GM19025 (cell line): ENCODE data around the gene DDOST.

ENCODE experiments used
- ATAC-seq: cut with Tn5 transposase; IDR thresholded peaks from one replicate; pipeline ENCODE4 v1.9.1; 2021; ENCODE audit warnings: mild to moderate bottlenecking, low read depth, moderate library complexity; ENCODE audit not compliant: unreplicated experiment

Gene DDOST

DNA sequence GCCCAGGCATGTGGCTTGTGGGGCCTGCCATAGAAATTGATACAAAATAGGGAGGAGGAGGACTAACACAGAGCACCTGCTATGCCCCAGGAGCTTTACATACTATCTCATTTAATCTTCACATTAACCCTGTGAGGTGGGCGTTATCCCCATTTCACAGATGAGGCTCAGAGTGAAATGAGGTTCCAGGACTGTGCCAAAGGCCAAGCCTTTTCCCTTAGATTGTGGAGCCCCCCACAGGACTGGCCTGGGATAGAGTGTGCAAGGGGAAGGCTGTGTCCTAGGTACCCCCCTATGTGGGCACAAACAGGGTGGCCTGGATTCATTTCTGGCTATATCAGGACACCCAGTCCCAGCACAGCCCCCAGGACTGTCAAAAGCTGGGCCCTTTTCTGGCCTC, 2.2 kb upstream of the DDOST start:
- ATAC-seq: no peak

DNA sequence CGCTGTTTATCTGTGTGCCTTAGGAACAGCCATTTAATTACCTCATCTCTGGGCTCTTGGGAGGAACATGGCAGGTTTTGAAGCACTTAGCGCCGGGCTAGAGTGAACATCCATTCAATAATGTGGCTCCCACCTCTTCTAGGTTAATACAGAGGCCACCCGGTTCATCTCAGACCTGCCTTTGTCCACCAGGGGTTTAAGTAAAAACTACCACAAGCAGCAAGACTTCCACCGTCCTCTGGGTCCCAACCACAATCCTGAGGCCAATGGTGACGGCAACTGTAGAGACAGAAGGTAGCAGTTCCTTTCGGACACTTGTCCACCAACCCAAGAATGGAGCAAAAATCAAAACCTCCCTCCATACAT, 924 bp upstream of the DDOST start:
- no peak for ATAC-seq

DNA sequence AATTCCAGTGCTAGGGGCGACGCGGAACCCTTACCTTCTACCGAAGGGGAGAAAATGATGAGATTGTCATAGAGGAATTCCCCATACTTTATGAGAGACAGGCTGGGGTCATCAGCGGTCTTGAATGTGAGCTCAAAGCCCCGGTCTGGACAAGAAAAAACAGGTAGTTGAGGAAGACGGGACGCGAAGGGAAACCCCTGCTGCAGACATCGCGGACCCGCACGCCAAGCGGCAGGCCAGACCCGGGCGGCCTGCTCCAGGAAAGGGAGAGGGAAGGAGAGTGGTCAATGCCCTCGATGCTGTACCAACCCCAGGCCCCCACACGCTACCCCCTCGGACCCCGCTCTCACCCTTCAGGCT, 342 bp downstream of the DDOST start:
- no peak for ATAC-seq

DNA sequence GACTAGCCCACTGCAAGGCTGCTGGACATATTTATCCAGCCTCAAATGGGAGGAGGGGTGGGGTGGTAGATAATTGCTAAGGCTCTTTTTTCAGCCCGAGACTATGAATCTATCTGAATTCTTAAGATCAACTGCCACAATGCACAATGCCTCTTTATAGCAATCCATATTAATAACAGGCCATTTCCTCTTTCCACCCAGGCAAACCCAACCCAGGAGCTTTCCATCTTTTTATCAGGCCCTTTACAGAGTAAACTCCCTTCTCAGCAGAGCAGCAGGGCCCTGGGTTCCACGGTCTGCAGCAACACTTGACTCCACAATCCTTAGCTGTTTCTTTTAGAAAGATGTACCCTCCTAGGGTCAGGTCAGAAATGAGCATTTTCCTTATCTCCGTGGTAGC, 806 bp downstream of the DDOST start:
- ATAC-seq: no peak

DNA sequence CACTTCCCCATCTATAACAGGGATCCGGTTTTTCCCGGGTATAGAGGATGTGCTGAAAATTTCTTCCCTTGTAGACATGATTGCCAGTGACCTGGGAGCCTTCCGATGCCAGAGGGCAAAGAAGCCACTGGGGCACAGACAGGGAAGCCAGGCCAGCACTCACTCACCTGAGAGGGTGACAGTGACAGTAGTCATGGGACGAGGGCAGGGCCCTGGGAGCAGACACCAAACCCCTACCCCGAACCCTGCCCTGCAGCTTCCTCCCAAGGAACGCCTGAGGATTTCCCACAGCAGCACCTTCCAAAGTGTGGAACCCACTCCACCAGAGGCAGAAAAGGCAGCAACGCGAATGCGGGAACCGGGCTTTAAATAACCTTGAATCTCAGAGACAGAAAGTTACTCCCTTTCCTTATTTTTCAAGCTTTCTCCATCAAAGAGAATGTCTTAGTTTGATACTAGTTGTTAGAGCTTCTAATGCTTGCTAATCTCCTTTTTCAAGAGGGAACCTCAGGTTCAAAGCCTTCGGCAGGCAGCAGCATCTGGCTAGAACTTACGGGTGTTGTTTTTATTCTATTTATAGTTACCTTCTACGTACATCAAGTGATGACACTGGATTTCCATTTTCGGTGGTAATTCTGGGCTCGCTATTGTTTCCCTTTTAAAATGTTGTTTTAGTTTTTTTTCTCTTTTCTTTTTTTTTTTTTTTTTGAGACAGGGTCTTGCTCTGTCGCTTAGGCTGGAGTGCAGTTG, 2.8 kb downstream of the DDOST start:
- no peak for ATAC-seq

DNA sequence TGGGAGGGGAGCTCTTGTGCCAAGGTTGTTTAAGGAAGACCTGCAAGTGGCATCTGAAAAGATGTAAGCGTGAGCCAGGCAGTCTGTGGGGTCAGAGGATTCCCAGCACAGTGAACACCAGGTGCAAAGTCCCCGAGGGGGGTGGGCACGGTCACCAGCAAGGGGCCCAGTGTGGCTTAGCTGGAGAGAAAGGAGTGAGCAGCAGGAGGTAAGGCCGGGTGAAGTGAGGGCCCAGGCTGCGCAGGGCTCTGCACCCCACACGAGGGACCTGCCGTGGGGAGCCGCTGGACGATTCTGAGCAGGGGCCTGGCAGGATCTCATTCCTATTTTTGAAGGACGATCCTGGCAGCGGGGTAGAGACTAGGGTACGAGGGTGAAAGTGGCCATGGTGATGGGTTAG, 4.1 kb downstream of the DDOST start:
- ATAC-seq: no peak

DNA sequence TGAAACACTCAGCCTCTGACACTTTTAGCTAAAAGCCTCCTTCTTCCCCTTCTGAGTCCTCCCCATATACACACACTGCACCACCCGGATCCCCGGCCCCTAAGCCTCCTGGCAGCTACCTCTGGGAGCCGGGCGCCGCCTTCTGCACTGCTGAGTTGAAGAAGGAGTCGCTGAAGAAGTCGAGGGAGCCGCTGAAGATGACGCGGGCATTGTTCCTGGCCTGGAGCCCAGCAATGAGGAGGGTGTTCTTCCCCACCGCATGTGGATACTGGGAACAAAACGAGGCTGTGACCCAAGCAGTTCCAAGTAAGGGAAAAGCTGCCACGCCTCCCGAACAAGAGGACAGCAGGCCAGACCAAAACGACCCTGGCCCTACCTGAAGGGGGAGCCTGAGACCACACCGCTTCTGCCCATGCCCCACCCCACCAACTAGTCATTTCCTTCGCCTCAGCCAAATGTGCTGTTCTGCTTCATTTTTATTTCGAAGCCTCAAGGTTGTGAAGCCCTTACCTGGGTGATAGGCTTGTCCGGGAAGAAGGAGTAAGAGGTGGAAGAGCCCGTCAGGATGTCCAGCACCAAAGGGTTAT, 7.0 kb downstream of the DDOST start:
- no peak for ATAC-seq

DNA sequence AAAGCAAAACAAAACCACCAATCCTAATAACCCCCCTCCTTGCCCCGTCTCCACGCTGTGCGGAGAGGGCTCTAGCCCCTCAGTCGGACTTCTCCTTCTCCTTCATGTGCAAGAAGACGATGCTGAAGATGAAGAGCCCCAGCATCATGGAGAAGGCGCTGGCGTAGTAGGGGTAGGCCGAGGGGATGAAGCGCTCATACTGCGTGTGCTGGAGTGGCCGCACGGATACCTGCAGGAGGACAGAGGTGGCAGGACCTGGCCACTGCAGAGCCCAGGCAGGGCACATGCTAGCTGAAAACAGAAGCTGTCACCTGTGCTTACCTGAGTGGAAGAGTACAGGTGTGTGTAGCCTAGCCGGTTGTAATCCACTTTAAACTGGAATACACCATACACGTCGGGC, 8.9 kb downstream of the DDOST start:
- ATAC-seq: no peak

DNA sequence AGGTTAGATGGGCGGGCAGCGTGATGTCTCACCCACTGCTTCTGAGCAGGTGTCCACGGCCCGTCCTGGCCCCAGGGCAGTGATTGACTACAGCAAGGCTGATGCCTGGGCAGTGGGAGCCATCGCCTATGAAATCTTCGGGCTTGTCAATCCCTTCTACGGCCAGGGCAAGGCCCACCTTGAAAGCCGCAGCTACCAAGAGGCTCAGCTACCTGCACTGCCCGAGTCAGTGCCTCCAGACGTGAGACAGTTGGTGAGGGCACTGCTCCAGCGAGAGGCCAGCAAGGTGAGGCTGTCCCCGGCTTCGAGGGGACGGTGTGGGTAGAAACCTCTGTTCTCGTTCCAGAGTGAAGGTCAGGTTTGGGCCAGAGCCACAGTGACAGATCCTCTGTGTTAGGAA, 12.2 kb downstream of the DDOST start:
- no peak for ATAC-seq

DNA sequence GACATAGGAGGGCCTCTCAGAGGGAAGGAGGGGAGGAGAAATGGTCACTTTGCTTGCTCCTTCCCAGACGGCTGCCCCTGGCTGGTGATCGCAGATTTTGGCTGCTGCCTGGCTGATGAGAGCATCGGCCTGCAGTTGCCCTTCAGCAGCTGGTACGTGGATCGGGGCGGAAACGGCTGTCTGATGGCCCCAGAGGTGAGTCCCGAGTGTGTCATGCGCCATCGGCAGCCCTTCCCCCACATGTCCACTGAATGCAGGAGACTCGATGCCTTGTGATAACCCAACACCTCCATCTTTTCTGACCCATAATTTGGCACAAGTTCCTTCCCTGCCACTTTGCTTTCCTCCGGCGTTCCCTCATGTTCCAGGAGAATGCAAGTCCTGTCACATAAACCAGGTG, 12.7 kb downstream of the DDOST start:
- ATAC-seq: no peak

DNA sequence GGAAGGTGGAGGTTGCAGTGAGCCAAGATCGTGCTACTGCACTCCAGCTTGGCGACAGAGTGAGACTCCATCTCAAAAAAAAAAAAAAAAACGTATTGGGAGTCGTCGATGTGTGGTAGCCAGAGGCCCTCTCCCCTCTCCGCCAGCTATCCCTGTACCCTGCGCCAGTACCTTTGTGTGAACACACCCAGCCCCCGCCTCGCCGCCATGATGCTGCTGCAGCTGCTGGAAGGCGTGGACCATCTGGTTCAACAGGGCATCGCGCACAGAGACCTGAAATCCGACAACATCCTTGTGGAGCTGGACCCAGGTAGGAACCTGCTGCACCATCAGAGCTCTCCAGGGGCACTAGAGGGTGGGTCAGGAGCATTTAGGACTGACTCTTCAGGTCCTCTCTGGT, 15.8 kb downstream of the DDOST start:
- ATAC-seq: no peak

DNA sequence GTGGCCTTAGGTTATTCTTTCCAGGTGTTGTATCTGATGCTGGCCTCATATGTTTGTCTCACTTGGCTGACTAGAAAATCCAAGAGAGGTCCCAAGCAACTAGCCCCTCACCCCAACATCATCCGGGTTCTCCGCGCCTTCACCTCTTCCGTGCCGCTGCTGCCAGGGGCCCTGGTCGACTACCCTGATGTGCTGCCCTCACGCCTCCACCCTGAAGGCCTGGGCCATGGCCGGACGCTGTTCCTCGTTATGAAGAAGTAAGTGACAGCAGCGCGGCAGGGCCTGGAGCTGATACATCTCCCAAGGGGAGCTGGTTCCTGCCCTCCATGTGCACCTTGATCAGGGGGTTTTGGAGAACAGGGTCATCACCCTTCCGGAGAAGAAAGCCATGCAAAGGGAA, 16.8 kb downstream of the DDOST start:
- ATAC-seq: no peak

DNA sequence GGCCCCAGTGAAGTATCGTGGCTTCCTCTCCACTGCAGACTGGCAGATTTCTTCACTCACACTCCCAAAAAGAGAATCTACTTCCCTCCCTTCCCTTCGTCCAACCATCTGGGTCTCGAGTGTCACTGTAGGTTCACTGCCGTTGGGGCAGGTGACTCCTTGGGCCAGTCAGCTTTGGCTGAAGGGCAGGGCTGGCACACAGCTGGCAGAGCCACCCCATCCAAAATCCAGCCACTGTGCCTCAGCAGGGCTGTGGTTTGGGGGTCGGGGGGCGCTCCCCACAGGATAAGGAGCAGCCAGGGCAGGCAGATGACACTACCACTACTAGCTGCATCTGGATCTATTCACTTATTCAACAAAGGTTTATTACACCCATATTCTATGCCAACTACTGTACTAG, 18.1 kb downstream of the DDOST start:
- ATAC-seq: no peak

DNA sequence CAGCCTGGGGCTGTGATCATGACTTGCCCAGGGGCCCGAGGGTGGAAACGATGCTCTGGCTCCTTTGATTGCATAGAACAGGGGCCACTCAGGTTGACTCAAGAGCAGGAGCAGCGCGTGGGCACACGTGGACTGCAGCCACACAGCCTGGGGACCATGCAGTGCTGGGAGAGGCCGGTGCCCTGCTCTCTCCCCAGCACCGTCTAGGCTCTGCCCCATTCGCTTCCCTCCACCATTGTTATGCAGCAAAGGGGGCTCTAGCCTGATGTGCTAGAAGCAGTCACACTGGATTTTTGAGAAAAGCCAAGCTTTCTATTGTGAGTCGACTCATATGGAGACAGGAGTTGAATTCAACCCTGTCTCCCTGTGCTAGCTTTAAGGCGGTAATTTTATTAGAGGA, 19.2 kb downstream of the DDOST start:
- no peak for ATAC-seq

DNA sequence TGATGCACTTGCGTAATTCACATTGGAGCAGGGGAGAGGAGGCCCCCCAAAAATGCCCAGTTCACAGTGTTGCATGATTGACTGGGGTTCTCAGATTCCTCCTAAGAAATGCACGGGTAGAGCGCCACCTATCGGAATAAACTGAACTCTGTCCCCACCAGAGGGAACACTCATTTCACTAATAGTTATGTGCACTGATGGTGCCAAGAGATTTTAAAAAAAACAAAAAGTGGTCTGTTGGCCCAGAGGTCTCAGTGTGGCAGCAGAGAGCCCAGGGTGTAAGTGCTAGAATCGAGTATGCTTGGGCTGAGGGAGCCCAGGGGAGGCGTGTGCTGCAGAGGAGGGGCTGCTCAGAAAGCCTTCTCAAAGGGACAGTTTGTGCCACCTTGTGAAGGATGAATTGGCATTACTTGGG, 21.0 kb downstream of the DDOST start:
- ATAC-seq: no peak

DNA sequence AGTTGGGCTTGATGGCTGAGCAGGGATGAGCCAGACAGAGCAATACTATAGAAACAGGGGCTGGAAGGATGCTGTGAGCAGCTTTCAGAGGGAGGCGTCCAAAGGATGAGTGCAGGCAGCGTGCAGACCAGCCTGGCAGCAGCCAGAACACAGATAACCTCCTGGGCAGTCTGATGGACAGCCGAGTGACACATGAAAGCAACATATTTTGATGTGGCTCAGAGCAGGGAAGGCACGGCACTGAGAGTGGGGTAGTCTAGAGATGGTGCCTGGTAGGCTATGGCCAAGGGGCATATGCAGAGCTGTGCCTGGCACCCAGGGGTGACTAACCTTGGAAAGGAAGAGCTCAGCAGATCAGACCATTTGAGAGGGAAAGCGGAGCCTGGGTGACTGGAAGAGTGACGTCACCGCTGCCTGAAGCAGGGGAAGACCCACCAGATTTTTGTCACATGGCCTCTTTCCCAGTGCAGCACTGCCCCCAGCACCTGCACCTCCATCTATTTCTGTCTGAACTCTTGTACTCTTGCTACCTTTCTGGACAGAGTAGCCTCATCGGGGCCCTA, 24.3 kb downstream of the DDOST start:
- no peak for ATAC-seq

DNA sequence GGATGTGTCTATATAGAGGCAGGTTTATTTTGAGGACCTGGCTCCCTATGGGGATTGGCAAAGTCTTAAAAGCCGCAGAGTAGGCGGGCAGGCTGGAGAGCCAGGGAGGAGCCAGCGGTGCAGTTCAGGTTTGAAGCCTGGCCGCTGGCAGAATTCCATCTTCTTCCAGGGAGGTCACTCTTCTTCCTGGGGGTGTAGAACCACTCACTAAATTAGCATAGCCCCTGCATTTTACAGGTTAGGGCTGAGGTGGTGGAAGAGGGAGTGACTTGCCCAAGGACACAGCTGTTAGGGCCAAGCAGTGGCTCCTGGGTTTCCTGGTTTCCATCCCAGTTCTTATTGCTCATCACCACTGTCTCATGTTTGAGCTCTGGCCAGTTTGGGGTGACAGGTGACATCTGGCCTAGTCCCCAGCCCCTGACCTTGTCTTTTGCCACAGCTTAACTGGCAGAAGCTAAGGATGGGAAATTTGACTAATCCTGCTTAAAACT, 26.5 kb downstream of the DDOST start:
- no peak for ATAC-seq

DNA sequence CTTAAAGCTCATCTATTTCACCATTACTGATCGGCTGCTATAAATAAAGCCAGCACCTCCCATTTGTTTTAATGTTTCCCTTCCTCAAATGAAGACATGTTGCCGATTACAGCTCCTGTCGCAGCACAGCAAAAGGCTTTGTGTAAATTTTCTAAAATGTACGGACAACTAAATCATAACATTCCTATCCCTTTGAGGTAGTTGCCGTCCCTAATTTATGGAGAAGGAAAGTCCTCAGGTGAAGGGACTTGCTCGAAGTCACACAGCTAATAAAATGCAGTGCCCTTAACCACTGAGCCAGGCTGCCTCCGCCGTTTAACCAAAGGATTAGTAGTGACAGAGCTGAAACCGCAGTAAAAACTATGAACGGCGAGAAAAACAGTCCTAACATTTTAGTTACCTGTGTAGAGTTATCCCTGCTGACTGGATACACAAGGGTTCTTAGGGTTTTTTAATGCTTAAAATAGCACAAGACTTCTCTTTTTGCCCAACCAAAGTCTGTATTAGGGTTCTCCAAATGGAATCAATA, 27.0 kb downstream of the DDOST start:
- no peak for ATAC-seq

DNA sequence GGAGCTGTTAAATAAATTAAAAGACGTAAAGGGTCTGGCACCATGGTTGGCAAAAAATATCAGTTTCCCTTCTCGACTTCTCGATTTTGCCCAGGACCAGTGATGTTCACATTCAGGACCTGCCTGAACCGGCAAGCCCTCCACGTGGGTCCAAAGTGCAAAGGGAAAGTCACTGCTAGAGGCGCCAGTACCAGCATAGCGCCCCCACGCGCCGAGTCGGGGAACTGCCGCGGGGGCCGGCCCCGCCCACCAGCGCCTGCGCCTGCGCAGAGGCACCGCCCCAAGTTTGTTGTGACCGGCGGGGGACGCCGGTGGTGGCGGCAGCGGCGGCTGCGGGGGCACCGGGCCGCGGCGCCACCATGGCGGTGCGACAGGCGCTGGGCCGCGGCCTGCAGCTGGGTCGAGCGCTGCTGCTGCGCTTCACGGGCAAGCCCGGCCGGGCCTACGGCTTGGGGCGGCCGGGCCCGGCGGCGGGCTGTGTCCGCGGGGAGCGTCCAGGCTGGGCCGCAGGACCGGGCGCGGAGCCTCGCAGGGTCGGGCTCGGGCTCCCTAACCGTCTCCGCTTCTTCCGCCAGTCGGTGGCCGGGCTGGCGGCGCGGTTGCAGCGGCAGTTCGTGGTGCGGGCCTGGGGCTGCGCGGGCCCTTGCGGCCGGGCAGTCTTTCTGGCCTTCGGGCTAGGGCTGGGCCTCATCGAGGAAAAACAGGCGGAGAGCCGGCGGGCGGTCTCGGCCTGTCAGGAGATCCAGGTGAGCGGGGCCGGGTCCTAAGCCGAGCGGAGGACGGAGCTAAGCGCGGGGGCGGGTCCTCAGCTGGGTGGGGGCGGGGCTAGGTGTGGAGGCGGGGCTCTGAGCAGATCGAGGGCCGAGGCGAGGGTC, 27.7 kb downstream of the DDOST start, which contains the start of gene PINK1:
PINK1 (plus strand) TSS at position 269 of the 875 bp plus-strand sequence; CDS start at position 360, 91 bp downstream.
- peak; percentile 45 for ATAC-seq

DNA sequence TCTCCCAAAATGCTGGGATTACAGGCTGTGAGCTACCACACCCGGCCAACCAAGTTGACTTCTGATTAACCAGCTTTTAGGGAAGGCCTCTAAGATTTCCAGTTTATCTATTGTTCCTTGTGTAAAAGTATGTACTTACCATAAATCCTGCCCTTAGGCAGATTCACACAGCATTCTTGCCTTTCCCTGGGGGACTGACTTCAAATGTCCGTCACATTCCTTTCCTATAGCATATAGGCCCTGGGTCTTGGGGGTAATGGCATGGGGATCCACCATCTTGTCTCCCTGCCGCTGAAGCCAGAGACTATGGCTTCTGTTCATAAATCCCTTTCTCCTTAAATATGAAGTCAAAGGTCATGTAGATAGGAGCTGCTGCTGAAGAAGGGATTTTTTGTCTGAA, 28.8 kb downstream of the DDOST start:
- ATAC-seq: no peak

DNA sequence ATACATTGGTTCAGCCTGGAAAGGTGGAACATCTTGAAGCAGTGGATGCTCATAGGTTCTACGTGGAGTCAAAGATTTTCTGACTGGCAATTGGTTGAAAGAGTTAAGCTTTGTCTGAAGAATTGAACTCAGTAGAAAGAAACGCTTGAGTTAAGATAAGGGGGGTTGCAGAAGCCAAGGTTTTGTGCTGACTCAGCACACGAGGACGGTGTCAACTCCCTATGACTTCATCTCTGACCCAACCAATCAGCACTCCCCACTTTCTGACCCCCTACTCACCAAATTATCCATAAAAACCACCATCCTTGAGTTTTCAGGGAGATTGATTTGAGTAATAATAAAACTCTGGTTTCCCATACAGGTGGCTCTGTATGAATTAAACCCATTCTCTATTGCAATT, 30.4 kb downstream of the DDOST start:
- ATAC-seq: no peak
